HepG2 (cell line): ENCODE results near the gene GRB7. TPM values are rescaled to one million over a fixed set of nuclear protein-coding genes. Genes with fewer than 3 reads are reported as not detected.

Experiments used
- FOXA1 ChIP-seq, 2 experiments: fragments of 450-650 bp in 1 of 2; sonication (generic) in 1 of 2; formaldehyde crosslinking in 1 of 2; IDR thresholded peaks; 2 replicates each; pipeline versions ENCODE4 v1.4.0 to v1.6.1; 2016 to 2020; ENCODE audit warnings: missing genetic modification reagents in 1 of 2
- GPN1 ChIP-seq: sonication (generic); formaldehyde crosslinking; IDR thresholded peaks from 2 replicates; pipeline ENCODE4 v1.5.1; 2020; ENCODE audit warnings: missing genetic modification reagents, borderline replicate concordance
- GTF2F1 ChIP-seq: fragments of 150-350 bp; IDR thresholded peaks from 2 replicates; pipeline ENCODE4 v1.6.1; 2014; ENCODE audit warnings: low read length
- MLXIP ChIP-seq: sonication (generic); formaldehyde crosslinking; IDR thresholded peaks from 2 replicates; pipeline ENCODE4 v1.9.0; 2021; ENCODE audit warnings: missing genetic modification reagents, borderline replicate concordance
- MXD1 ChIP-seq: sonication (generic); formaldehyde crosslinking; IDR thresholded peaks from 2 replicates; pipeline ENCODE4 v1.4.0; 2020; ENCODE audit warnings: mild to moderate bottlenecking, missing genetic modification reagents
- RBAK ChIP-seq: sonication (generic); formaldehyde crosslinking; IDR thresholded peaks from 2 replicates; pipeline ENCODE4 v1.5.1; 2020; ENCODE audit warnings: mild to moderate bottlenecking, missing genetic modification reagents
- SP2 ChIP-seq: sonication (generic); formaldehyde crosslinking; IDR thresholded peaks from 2 replicates; pipeline ENCODE4 v1.5.1; 2020; ENCODE audit warnings: mild to moderate bottlenecking, missing genetic modification reagents
- SRSF4 ChIP-seq: fragments of 200-400 bp; formaldehyde crosslinking; IDR thresholded peaks from one replicate; pipeline ENCODE4 v1.6.1; 2018; ENCODE audit warnings: mild to moderate bottlenecking, low read depth, low read length, moderate library complexity; ENCODE audit not compliant: poor library complexity, severe bottlenecking
- TAF1 ChIP-seq: sonication (generic); formaldehyde crosslinking; IDR thresholded peaks from 2 replicates; pipeline ENCODE4 v1.4.0; 2020; ENCODE audit warnings: missing genetic modification reagents
- TAF15 ChIP-seq: fragments of 200-400 bp; formaldehyde crosslinking; IDR thresholded peaks from one replicate; pipeline ENCODE4 v1.6.1; 2018; ENCODE audit warnings: mild to moderate bottlenecking, low read depth, low read length; ENCODE audit not compliant: poor library complexity, severe bottlenecking
- ZNF17 ChIP-seq: sonication (generic); formaldehyde crosslinking; IDR thresholded peaks from 2 replicates; pipeline ENCODE4 v1.5.0; 2020; ENCODE audit warnings: mild to moderate bottlenecking, missing genetic modification reagents
- ZNF296 ChIP-seq: sonication (generic); formaldehyde crosslinking; conservative IDR thresholded peaks from 2 replicates; pipeline ENCODE4 v1.5.0; 2020; ENCODE audit warnings: mild to moderate bottlenecking, missing genetic modification reagents
- ZNF549 ChIP-seq: sonication (generic); formaldehyde crosslinking; IDR thresholded peaks from 2 replicates; pipeline ENCODE4 v1.5.0; 2020; ENCODE audit warnings: missing genetic modification reagents
- ZNF557 ChIP-seq: sonication (generic); formaldehyde crosslinking; IDR thresholded peaks from 2 replicates; pipeline ENCODE4 v1.4.0; 2020; ENCODE audit warnings: missing genetic modification reagents
- ZNF646 ChIP-seq: sonication (generic); formaldehyde crosslinking; IDR thresholded peaks from 2 replicates; pipeline ENCODE4 v1.9.0; 2021; ENCODE audit warnings: mild to moderate bottlenecking, missing genetic modification reagents
- ZNF883 ChIP-seq: sonication (generic); formaldehyde crosslinking; IDR thresholded peaks from 2 replicates; pipeline ENCODE4 v1.5.1; 2020; ENCODE audit warnings: mild to moderate bottlenecking, missing genetic modification reagents; ENCODE audit errors: not compliant biosample characterization
- polyA plus RNA-seq, 8 experiments: library from polyadenylated mRNA; depleted of rRNA in 3 of 8; stranded (reverse) in 7 of 8; unstranded in 1 of 8; fragments of >200 nt; fragmentation: Illumina TruSeq in 4 of 8; extraction: Trizol in 4 of 8; gene quantifications; 2 replicates each; pipeline versions ENCODE4 v1.2.1 to v1.2.3, GENCODE V29; 2011 to 2016; ENCODE audit warnings: low read depth in 4 of 8, missing spikeins in 1 of 8, mixed read lengths in 1 of 8; ENCODE audit not compliant: insufficient read depth in 1 of 8
- total RNA-seq, 5 experiments: library from RNA; depleted of rRNA; stranded (reverse); fragments of >200 nt; fragmentation: Illumina TruSeq; extraction: Trizol; gene quantifications; 2 replicates each; pipeline ENCODE4 v1.2.3, GENCODE V29; 2016; ENCODE audit warnings: low read depth in 1 of 5

Gene GRB7
- total and polyA plus RNA-seq, 2 of the 13 experiments (the other 11 are each of a cell fraction or from before 2014, with no cell fraction given): 60.2 to 77.7 TPM

DNA sequence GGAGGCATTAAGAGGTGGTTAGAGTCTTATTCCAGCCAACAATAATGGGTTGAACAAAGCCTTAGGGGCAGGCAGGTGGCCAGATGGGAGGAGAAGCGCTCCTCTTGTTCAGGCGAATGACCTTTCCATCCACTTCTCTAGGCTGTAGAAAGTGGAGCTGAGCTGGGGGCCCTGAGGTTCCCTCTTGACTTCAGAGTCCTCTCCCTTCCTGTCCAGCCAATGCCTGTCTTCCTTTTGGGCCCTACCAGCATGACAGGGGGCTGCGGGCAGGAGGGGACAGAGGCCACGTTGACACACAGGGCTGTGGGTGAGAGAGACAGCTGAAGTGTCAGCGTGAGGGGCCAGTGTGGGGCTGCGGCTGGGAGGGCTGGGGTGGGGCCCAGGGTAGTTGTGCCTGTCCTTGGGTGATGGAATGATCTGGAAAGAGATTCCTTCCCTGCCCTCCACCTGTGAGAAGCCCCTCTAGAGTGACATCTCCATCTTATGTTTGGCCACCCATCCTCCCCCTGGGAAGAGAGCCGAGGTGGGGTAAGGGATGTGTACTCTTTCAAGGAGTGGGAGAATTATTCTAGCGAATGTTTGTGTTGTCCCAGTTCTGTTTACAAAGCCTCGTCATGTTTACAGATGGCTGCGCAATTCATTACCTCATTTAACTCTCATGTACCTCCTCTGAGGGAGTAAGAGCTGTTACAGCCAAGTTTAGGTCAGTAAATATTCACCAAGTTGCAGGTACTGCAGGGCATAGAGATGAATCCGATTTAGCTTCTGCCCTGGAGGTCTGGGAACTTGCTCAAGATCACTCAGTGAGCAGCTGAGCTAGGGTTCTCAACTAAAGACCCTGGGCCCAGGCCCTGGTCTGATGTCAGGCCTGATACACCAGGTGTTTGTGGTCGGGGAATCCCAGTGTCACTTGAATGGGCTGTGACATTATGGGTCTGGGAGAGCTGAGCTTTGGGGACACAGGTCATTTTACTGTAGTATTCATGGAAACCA lies 34.5 kb upstream of the GRB7 start (continued):
- TF ChIP-seq ZNF883: no peak
- peak; percentile 78 for TF ChIP-seq ZNF646 (CRISPR knock-in tag)
- TF ChIP-seq ZNF17 (CRISPR knock-in tag): no peak
- peak; percentile 94 for TF ChIP-seq FOXA1 (IDR thresholded peaks at IDR 0.05)
- TF ChIP-seq FOXA1 (CRISPR knock-in tag; IDR thresholded peaks at IDR 0.05): peak; percentile 92
- no peak for TF ChIP-seq TAF15
- no peak for TF ChIP-seq SP2
- no peak; the same call in 1 of the 2 replicates for TF ChIP-seq TAF1 (CRISPR knock-in tag)
- TF ChIP-seq MLXIP (CRISPR knock-in tag): no peak
- TF ChIP-seq SRSF4: no peak
- TF ChIP-seq GTF2F1: no peak
- no peak for TF ChIP-seq ZNF549
- no peak for TF ChIP-seq RBAK (CRISPR knock-in tag)
- TF ChIP-seq ZNF296 (CRISPR knock-in tag): no peak
- TF ChIP-seq GPN1 (CRISPR knock-in tag): no peak
- no peak for TF ChIP-seq ZNF557 (CRISPR knock-in tag)
- no peak for TF ChIP-seq MXD1 (CRISPR knock-in tag)
